GM21786 (cell line): Measurements from ENCODE around the gene MSL1.

Source experiments
- ATAC-seq: cut with Tn5 transposase; IDR thresholded peaks from one replicate; pipeline ENCODE4 v1.9.1; 2021; ENCODE audit not compliant: unreplicated experiment

MSL1 gene

GRCh38 chr17:40090237-40091119, 31.3 kb upstream of the MSL1 start:
- ATAC-seq, result no peak

GRCh38 chr17:40091691-40092397, 29.9 kb upstream of the MSL1 start:
- no peak for ATAC-seq

GRCh38 chr17:40092581-40092980, 29.2 kb upstream of the MSL1 start:
- ATAC-seq, result no peak

GRCh38 chr17:40093005-40093579, 28.7 kb upstream of the MSL1 start:
- ATAC-seq, result no peak

- no peak for ATAC-seq
Measured at GRCh38 chr17:40093580-40094201, 28.1 kb upstream of the MSL1 start.

GRCh38 chr17:40094874-40095273, 26.9 kb upstream of the MSL1 start:
- no peak for ATAC-seq

- no peak for ATAC-seq
Measured at GRCh38 chr17:40095351-40095943, 26.3 kb upstream of the MSL1 start.

- peak; percentile 47 for ATAC-seq
Measured at GRCh38 chr17:40095944-40096791, 25.6 kb upstream of the MSL1 start.

GRCh38 chr17:40097087-40097486, 24.7 kb upstream of the MSL1 start:
- no peak for ATAC-seq

GRCh38 chr17:40097931-40098845, 23.6 kb upstream of the MSL1 start:
- no peak for ATAC-seq

- peak; percentile 57 for ATAC-seq
Measured at GRCh38 chr17:40098846-40099618, 22.7 kb upstream of the MSL1 start.

GRCh38 chr17:40099619-40100418, 22.0 kb upstream of the MSL1 start:
- ATAC-seq, result no peak

GRCh38 chr17:40100419-40100668, 21.4 kb upstream of the MSL1 start, which contains the start of gene NR1D1:
Gene NR1D1, minus strand, starts transcription at chr17:40100589. Its CDS starts 495 bp downstream, at chr17:40100094.
- ATAC-seq, result no peak

GRCh38 chr17:40100669-40101366, 21.0 kb upstream of the MSL1 start:
- ATAC-seq, result peak; percentile 23

- ATAC-seq, result no peak
Measured at GRCh38 chr17:40101367-40102210, 20.2 kb upstream of the MSL1 start.

- ATAC-seq, result no peak
Measured at GRCh38 chr17:40103071-40103661, 18.6 kb upstream of the MSL1 start.
